Left lung (tissue), 10 donors: ENCODE measurements around the gene CNBD2. TPM values are rescaled to one million over a fixed set of nuclear protein-coding genes. Genes with fewer than 3 reads are reported as not detected.
"Not testable (repeated sequence)": the region's sequence is repeated elsewhere in the genome, so short reads cannot be mapped to it uniquely, and the experiment has no call there.

ENCODE experiments used
- ATAC-seq: fragments of 200-7000 bp; cut with Tn5 transposase; one replicate; pipeline ENCODE4 v1.9.1; 2020; ENCODE audit warnings: moderate library complexity
- DNase-seq, 4 donors: peaks; one replicate each; pipeline ENCODE4 v3.0.0-alpha.2; 2013 to 2020
- H3K27ac ChIP-seq, 2 donors: fragments of 200-600 bp; sonication (generic) in 1 of 2; one replicate each; pipeline versions ENCODE4 v1.5.0 to v1.8.0; 2020 to 2021
- H3K27me3 ChIP-seq, 2 donors: fragments of 200-600 bp; sonication (generic) in 1 of 2; one replicate each; pipeline versions ENCODE4 v1.5.0 to v1.8.0; 2020 to 2021
- H3K36me3 ChIP-seq, 2 donors: fragments of 200-600 bp; sonication (generic) in 1 of 2; one replicate each; pipeline versions ENCODE4 v1.5.0 to v1.8.0; 2020 to 2021
- H3K4me1 ChIP-seq, 2 donors: fragments of 200-600 bp; one replicate each; pipeline ENCODE4 v1.8.0; 2021
- H3K4me3 ChIP-seq, 2 donors: fragments of 200-600 bp; sonication (generic) in 1 of 2; one replicate each; pipeline versions ENCODE4 v1.5.0 to v1.8.0; 2020 to 2021; ENCODE audit warnings: mild to moderate bottlenecking in 1 of 2
- H3K9me3 ChIP-seq, 2 donors: fragments of 200-600 bp; sonication (generic) in 1 of 2; one replicate each; pipeline versions ENCODE4 v1.5.0 to v1.8.0; 2020 to 2021
- intact Hi-C, 2 donors: fragments of 100-400 bp; cut with DNase I; formaldehyde crosslinking; loops; one replicate each; pipeline versions ENCODE4 v1.11.2 to v1.14.2; 2022
- polyA plus RNA-seq, 6 donors: library from polyadenylated mRNA; unstranded; fragments of 120-200 nt; gene quantifications; one replicate each; pipeline ENCODE4 v1.2.1, GENCODE V29; 2013; ENCODE audit not compliant: insufficient read length in 6 of 6
- total RNA-seq, 2 donors: library from RNA; stranded (reverse); fragmentation: NEBNext Ultra II Directional; extraction: Animal tissue kit (Norgen Biotek cat#: 25700); gene quantifications; one replicate each; pipeline ENCODE4 v1.2.1, GENCODE V29; 2021
- TF ChIP-seq, protein P1 (sequence below), 2 donors: fragments of 200-600 bp; sonication (generic) in 1 of 2; IDR thresholded peaks; one replicate each; pipeline versions ENCODE4 v1.5.0 to v1.8.0; 2021; ENCODE audit warnings: antibody characterized with exemption in 2 of 2
- donor health status: DM: no; HTN: yes; CAD: no.
- donor health status: DM: no; HTN: no; CAD: no.

Gene CNBD2
- total and polyA plus RNA-seq, 8 donors, result 0.36 to 3.6 (median 0.51) TPM

DNA sequence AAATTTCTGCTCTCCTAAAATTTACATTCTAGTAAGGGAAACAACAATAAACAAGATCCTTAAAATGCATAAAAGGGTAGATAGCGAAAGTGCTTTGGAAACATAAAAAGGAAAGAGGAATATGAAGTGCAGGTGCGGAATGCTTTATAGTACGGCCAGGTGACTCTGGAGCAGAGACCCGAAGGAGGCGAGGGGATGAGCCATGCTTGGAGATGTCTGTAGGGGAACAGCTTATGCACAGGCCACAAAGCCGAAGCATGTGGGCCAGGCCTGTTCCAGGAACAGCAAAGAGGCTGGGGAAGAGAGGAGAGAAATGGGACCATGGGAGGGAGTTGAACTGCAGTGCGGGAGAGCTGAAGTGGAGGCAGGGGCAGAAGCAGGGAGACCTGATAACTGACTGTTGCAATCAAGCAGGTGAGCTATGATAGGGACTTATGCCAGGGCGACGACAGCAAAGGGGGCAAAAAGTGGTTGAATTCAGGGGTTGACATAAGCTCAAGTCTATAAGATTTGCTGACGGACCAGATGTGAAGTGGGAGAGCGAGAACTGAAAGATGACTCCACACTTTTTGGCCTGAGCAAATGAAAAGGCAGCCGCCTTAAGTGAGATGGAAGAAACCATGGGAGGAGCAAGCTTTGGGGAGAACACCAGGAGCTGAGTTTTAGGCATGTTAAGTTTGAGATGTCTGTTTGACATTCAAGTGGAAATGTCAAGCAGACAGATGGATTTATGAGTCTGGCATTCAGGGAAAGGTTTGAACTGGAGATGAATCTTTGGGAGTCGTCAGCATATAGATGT, 83.1 kb downstream of the CNBD2 start:
- Histone ChIP-seq H3K27ac (peak overlapping the region; percentile 99 to 100), H3K36me3 (peaks cover 0 to 14% of the 10 kb centered on the region in 2 donors), H3K4me3 (peak overlapping the region; percentile 93 to 95), H3K9me3 (no peaks in the 10 kb centered on the region), H3K27me3 (no peaks in the 10 kb centered on the region), H3K4me1 (peaks cover 10 to 32% of the 10 kb centered on the region in 2 donors)
- TF ChIP-seq, protein P1, sequence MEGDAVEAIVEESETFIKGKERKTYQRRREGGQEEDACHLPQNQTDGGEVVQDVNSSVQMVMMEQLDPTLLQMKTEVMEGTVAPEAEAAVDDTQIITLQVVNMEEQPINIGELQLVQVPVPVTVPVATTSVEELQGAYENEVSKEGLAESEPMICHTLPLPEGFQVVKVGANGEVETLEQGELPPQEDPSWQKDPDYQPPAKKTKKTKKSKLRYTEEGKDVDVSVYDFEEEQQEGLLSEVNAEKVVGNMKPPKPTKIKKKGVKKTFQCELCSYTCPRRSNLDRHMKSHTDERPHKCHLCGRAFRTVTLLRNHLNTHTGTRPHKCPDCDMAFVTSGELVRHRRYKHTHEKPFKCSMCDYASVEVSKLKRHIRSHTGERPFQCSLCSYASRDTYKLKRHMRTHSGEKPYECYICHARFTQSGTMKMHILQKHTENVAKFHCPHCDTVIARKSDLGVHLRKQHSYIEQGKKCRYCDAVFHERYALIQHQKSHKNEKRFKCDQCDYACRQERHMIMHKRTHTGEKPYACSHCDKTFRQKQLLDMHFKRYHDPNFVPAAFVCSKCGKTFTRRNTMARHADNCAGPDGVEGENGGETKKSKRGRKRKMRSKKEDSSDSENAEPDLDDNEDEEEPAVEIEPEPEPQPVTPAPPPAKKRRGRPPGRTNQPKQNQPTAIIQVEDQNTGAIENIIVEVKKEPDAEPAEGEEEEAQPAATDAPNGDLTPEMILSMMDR (IDR thresholded peaks at IDR 0.05), result no peak
- intact Hi-C loops, result no loop called here
- DNase-seq (no peak), ATAC-seq (peak; percentile 3)

DNA sequence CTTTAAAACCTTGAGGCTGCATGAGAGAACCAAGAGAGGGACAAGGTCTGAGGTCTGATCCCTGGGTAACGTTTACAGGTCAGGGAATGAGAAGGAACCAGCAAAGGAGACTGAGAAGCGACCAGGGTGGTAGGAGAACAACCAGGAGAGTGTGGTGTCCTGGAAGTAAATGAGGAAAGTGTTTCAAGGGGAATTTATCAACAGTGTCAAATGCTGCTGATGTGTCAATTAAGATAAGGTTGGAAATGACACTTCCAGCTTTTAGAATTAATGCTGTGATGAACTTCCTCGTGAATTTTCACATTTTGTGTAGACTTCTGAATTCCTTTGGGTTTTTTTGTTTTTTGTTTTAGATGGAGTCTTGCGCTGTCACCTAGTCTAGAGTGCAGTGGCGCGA, 83.7 kb downstream of the CNBD2 start:
- DNase-seq (no peak), ATAC-seq (no peak)
- H3K9me3 ChIP-seq, result no peaks in the 10 kb centered on the region
- H3K27ac ChIP-seq, result peak overlapping the region in 1 of 2 donors; percentile 100
- peaks cover 6 to 26% of the 10 kb centered on the region in 2 donors for H3K4me1 ChIP-seq
- H3K27me3 ChIP-seq, result no peaks in the 10 kb centered on the region
- H3K36me3 ChIP-seq, result peaks cover 0 to 10% of the 10 kb centered on the region in 2 donors
- H3K4me3 ChIP-seq, result no peak overlapping the region
- intact Hi-C loops, result no loop called here
- TF ChIP-seq, protein P1 (IDR thresholded peaks at IDR 0.05), result no peak

DNA sequence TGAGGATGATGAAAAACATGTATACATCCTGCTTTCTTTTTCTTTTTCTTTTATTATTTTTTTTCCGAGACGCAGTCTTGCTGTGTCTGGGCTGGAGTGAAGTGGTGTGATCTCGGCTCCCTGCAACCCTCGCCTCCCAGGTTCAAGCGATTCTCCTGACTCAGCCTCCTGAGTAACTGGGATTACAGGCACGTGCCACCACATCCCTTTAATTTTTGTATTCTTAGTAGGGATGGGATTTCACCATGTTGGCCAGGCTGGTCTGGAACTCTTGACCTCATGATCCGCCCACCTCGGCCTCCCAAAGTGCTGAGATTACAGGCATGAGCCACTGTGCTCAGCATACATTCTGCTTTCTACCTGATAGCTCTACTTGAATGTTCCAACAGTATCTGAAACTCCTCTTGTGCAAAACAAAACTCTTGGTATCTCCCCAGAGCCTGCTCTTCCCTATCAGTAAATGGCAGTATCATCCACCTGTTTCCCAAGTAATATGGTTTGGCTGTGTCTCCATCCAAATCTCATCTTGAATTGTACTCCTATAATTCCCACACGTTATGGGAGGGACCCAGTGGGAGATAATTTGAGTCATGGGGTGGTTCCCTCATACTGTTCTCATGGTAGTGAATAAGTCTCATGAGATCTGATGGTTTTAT, 85.6 kb downstream of the CNBD2 start:
- H3K36me3 ChIP-seq, H3K9me3 ChIP-seq, H3K4me1 ChIP-seq, ATAC-seq, H3K27ac ChIP-seq, DNase-seq, intact Hi-C loops, H3K27me3 ChIP-seq, H3K4me3 ChIP-seq: not testable (repeated sequence)

DNA sequence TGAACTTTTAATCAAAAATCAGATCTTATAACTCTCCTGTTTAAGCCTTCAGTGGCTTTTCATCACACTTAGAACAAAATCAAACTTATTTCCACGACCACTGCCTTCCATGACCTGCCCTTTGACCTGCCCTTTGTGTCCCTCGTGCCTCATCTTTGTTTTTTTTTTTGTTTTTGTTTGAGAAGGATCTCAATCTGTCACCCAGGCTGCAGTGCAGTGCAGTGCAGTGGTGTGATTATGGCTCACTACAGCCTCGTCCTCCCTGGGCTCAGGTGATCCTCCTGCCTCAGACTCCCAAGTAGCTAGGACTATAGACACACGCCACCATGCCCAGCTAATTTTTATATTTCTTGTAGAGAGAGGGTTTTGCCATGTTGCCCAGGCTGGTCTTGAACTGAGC, 86.8 kb downstream of the CNBD2 start:
- H3K4me1 ChIP-seq, result peaks cover 0 to 8% of the 10 kb centered on the region in 2 donors
- no peaks in the 10 kb centered on the region for H3K27me3 ChIP-seq
- no peaks in the 10 kb centered on the region for H3K9me3 ChIP-seq
- H3K27ac ChIP-seq, result no peak overlapping the region
- TF ChIP-seq, protein P1 (IDR thresholded peaks at IDR 0.05), result no peak
- intact Hi-C loops, result no loop called here
- DNase-seq, result no peak
- no peaks in the 10 kb centered on the region for H3K36me3 ChIP-seq
- no peak for ATAC-seq
- H3K4me3 ChIP-seq, result no peak overlapping the region

DNA sequence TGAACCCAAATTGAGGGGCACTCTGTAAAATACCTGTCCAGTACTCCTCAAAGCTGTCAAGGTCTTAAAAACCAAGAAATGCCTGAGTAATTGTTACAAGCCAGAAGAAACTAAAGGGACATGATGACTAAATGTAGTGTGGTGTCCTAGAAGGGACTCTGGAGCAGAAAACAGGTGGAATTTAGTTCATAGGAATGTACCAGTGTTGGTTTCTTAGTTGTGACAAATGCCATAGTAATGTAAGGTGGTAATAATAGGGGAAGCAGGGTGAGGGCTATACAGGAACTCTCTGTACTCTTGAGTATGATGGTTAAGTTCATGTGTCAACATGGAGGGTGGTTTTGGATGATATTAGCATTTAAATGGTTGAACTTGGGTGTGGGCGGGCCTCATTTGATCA, 92.3 kb downstream of the CNBD2 start:
- Histone ChIP-seq H3K27me3 (no peaks in the 10 kb centered on the region), H3K4me3 (no peak overlapping the region), H3K27ac (no peak overlapping the region), H3K36me3 (no peaks in the 10 kb centered on the region), H3K4me1 (peaks cover 0 to 9% of the 10 kb centered on the region in 2 donors), H3K9me3 (no peaks in the 10 kb centered on the region)
- intact Hi-C loops, result no loop called here
- ATAC-seq (no peak), DNase-seq (no peak)
- TF ChIP-seq, protein P1 (IDR thresholded peaks at IDR 0.05), result no peak
